ENCODE results near the gene RIPK1.
"Not testable (repeated sequence)": the region's sequence is repeated elsewhere in the genome, so short reads cannot be mapped to it uniquely, and the experiment has no call there.

Gene RIPK1

GRCh38 chr6:3037638-3038365 lies 30.5 kb upstream of the RIPK1 start:
- no peak for TF ChIP-seq CTCF (IDR thresholded peaks at IDR 0.05)
- Histone ChIP-seq H3K4me3 (no peak overlapping the region), H3K27ac (peak overlapping the region in 1 of 2 donors; percentile 32)
- DNase-seq (ENCODE audit: low spot score): no peak

- H3K4me3 ChIP-seq: no peak overlapping the region
- H3K27ac ChIP-seq: no peak overlapping the region
- TF ChIP-seq CTCF (IDR thresholded peaks at IDR 0.05): no peak
- DNase-seq (ENCODE audit: low spot score): no peak
Measured at GRCh38 chr6:3039384-3039783, 28.9 kb upstream of the RIPK1 start.

- no peak overlapping the region for H3K4me3 ChIP-seq
- DNase-seq (ENCODE audit: low spot score): no peak
- TF ChIP-seq CTCF (IDR thresholded peaks at IDR 0.05): no peak
- no peak overlapping the region for H3K27ac ChIP-seq
Measured at GRCh38 chr6:3041147-3041546, 27.1 kb upstream of the RIPK1 start.

GRCh38 chr6:3041606-3042005 lies 26.7 kb upstream of the RIPK1 start:
- Histone ChIP-seq H3K4me3 (no peak overlapping the region), H3K27ac (no peak overlapping the region)
- DNase-seq (ENCODE audit: low spot score): no peak
- no peak for TF ChIP-seq CTCF (IDR thresholded peaks at IDR 0.05)

- H3K4me3 ChIP-seq: no peak overlapping the region
- no peak for DNase-seq (ENCODE audit: low spot score)
- no peak for TF ChIP-seq CTCF (IDR thresholded peaks at IDR 0.05)
- no peak overlapping the region for H3K27ac ChIP-seq
Measured at GRCh38 chr6:3045369-3045768, 22.9 kb upstream of the RIPK1 start.

GRCh38 chr6:3045777-3046176 lies 22.5 kb upstream of the RIPK1 start:
- TF ChIP-seq CTCF (IDR thresholded peaks at IDR 0.05): no peak
- Histone ChIP-seq H3K4me3 (no peak overlapping the region), H3K27ac (no peak overlapping the region)
- no peak for DNase-seq (ENCODE audit: low spot score)

GRCh38 chr6:3046295-3046694 lies 22.0 kb upstream of the RIPK1 start:
- TF ChIP-seq CTCF (IDR thresholded peaks at IDR 0.05): no peak
- H3K4me3 ChIP-seq: no peak overlapping the region
- no peak for DNase-seq (ENCODE audit: low spot score)
- H3K27ac ChIP-seq: no peak overlapping the region

GRCh38 chr6:3048009-3048408 lies 20.3 kb upstream of the RIPK1 start:
- not testable (repeated sequence) for H3K27ac ChIP-seq; DNase-seq (ENCODE audit: low spot score)

More at GRCh38 chr6:3048009-3048408, 20.3 kb upstream of the RIPK1 start:
- H3K4me3 ChIP-seq: not testable (repeated sequence)
